HEK293T (cell line): ENCODE measurements around the gene AGRP.

Experiments used
- NFRKB ChIP-seq: fragments of 450-650 bp; IDR thresholded peaks from 2 replicates; pipeline ENCODE4 v1.6.1; 2016; ENCODE audit warnings: mild to moderate bottlenecking, moderate library complexity
- SP1 ChIP-seq: fragments of 450-650 bp; IDR thresholded peaks from 2 replicates; pipeline ENCODE4 v1.6.1; 2017
- ZNF384 ChIP-seq: fragments of 450-650 bp; IDR thresholded peaks from 2 replicates; pipeline ENCODE4 v1.6.1; 2016

- TF ChIP-seq NFRKB (no peak), ZNF384 (no peak), SP1 (no peak)
These were observed 18.8 kb downstream of the AGRP start for GRCh38 chr16:67464565-67464964.
